ENCODE results near the gene MAP1A. TPM values are rescaled to one million over a fixed set of nuclear protein-coding genes. Genes with fewer than 3 reads are reported as not detected.

Gene MAP1A
- total RNA-seq, 1 donor from 2014 or later: 16.9 TPM

- intact Hi-C loops (cut with DNase I): no loop called here
- Histone ChIP-seq H3K4me1 (peaks cover 27% of the 10 kb centered on the region), H3K4me3 (peak overlapping the region in 1 of 2 donors; percentile 51), H3K27me3 (no peaks in the 10 kb centered on the region), H3K27ac (peak overlapping the region; percentile 85), H3K36me3 (peaks cover 4 to 24% of the 10 kb centered on the region in 2 donors), H3K9me3 (no peaks in the 10 kb centered on the region)
- DNase-seq (ENCODE audit: extremely low spot score in 2 of 2): no peak
- TF ChIP-seq CTCF (IDR thresholded peaks at IDR 0.05) (no peak), POLR2A (IDR thresholded peaks at IDR 0.05) (no peak), POLR2AphosphoS5 (IDR thresholded peaks at IDR 0.05; ENCODE audit: insufficient read depth in 1 of 2, low read depth in 1 of 2) (no peak)
These were observed 1.8 kb downstream of the MAP1A start for GRCh38 chr15:43519196-43519595.

- Histone ChIP-seq H3K36me3 (peaks cover 4 to 28% of the 10 kb centered on the region in 2 donors), H3K4me1 (peaks cover 27% of the 10 kb centered on the region), H3K9me3 (no peaks in the 10 kb centered on the region), H3K27me3 (no peaks in the 10 kb centered on the region), H3K27ac (no peak overlapping the region), H3K4me3 (no peak overlapping the region)
- TF ChIP-seq POLR2A (IDR thresholded peaks at IDR 0.05) (no peak), CTCF (IDR thresholded peaks at IDR 0.05) (no peak), POLR2AphosphoS5 (IDR thresholded peaks at IDR 0.05; ENCODE audit: insufficient read depth in 1 of 2, low read depth in 1 of 2) (no peak)
- DNase-seq (ENCODE audit: extremely low spot score in 2 of 2): no peak
- intact Hi-C loops (cut with DNase I): loop anchor here (2.0 kb wide), 1 partner anchor 33 kb away; no protein-coding TSS in a partner anchor
These were observed 2.7 kb downstream of the MAP1A start for GRCh38 chr15:43520138-43520537.

- H3K4me3 ChIP-seq: no peak overlapping the region
- H3K36me3 ChIP-seq: peaks cover 4 to 30% of the 10 kb centered on the region in 2 donors
- no peaks in the 10 kb centered on the region for H3K9me3 ChIP-seq
- TF ChIP-seq POLR2AphosphoS5 (IDR thresholded peaks at IDR 0.05; ENCODE audit: insufficient read depth in 1 of 2, low read depth in 1 of 2): no peak
- no peak for TF ChIP-seq POLR2A (IDR thresholded peaks at IDR 0.05)
- TF ChIP-seq CTCF (IDR thresholded peaks at IDR 0.05): no peak
- intact Hi-C loops (cut with DNase I): loop anchor here (2.0 kb wide), 1 partner anchor 35 kb away; no protein-coding TSS in a partner anchor
- no peak overlapping the region for H3K27ac ChIP-seq
- peaks cover 18% of the 10 kb centered on the region for H3K4me1 ChIP-seq
- H3K27me3 ChIP-seq: no peaks in the 10 kb centered on the region
- no peak for DNase-seq (ENCODE audit: extremely low spot score in 2 of 2)
These were observed 4.0 kb downstream of the MAP1A start for GRCh38 chr15:43521419-43521818.

GRCh38 chr15:43522247-43522646, 4.8 kb downstream of the MAP1A start:
- peaks cover 4 to 30% of the 10 kb centered on the region in 2 donors for H3K36me3 ChIP-seq
- intact Hi-C loops (cut with DNase I): no loop called here
- no peak for DNase-seq (ENCODE audit: extremely low spot score in 2 of 2)
- H3K4me3 ChIP-seq: no peak overlapping the region
- TF ChIP-seq POLR2AphosphoS5 (IDR thresholded peaks at IDR 0.05; ENCODE audit: insufficient read depth in 1 of 2, low read depth in 1 of 2) (no peak), POLR2A (IDR thresholded peaks at IDR 0.05) (no peak)
- no peaks in the 10 kb centered on the region for H3K27me3 ChIP-seq
- H3K27ac ChIP-seq: no peak overlapping the region
- no peaks in the 10 kb centered on the region for H3K9me3 ChIP-seq
- H3K4me1 ChIP-seq: peaks cover 10% of the 10 kb centered on the region

GRCh38 chr15:43523646-43524045, 6.2 kb downstream of the MAP1A start:
- no peaks in the 10 kb centered on the region for H3K27me3 ChIP-seq
- H3K9me3 ChIP-seq: no peaks in the 10 kb centered on the region
- no peak for TF ChIP-seq POLR2AphosphoS5 (IDR thresholded peaks at IDR 0.05; ENCODE audit: insufficient read depth in 1 of 2, low read depth in 1 of 2)
- no peak for TF ChIP-seq CTCF (IDR thresholded peaks at IDR 0.05)
- no peak for TF ChIP-seq POLR2A (IDR thresholded peaks at IDR 0.05)
- peaks cover 9% of the 10 kb centered on the region for H3K4me1 ChIP-seq
- H3K36me3 ChIP-seq: peaks cover 4 to 30% of the 10 kb centered on the region in 2 donors
- no peak overlapping the region for H3K27ac ChIP-seq
- intact Hi-C loops (cut with DNase I): no loop called here
- H3K4me3 ChIP-seq: no peak overlapping the region
- DNase-seq (ENCODE audit: extremely low spot score in 2 of 2): no peak

Measured in vagina (tissue), 2 donors.